ENCODE data around the gene EPHA4.

Gene EPHA4

DNA sequence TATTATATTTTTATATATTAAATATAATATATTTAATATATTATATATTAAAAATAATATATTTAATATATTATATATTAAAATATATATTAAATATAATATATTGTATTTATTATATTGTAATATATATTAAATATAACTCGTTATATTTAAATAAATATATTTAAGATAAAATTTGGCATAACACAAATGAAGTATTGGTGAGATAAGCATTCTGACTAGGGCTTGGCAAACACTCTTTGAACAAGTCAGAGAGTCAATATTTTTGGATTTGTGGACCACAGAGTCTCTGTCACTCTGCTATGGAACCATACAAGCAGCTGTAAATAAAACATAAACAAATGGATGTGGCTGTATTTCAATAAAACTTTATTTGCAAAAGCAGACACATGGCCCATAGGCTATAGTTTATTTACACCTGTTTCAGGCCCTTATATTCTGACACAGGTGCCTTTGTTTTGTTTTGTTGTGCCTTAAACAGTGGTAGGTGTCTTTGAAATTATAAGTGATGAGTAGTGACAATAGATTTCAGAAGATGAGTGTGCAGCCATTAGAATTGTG is 190.1 kb downstream of the EPHA4 start:
- Histone ChIP-seq H3K36me3 (ENCODE audit: insufficient read depth, low read length) (no peaks in the 10 kb centered on the region), H3K4me1 (ENCODE audit: insufficient read depth, low read length, poor library complexity, severe bottlenecking) (peaks cover 11% of the 10 kb centered on the region), H3K79me2 (ENCODE audit: insufficient read depth, low read length) (no peaks in the 10 kb centered on the region), H3K27me3 (ENCODE audit: insufficient read depth, low read length, poor library complexity, severe bottlenecking) (no peaks in the 10 kb centered on the region), H3K9me3 (ENCODE audit: insufficient read depth, low read depth, low read length) (no peaks in the 10 kb centered on the region), H4K20me1 (ENCODE audit: insufficient read depth, low read length, poor library complexity, severe bottlenecking) (no peaks in the 10 kb centered on the region), H3K4me3 (ENCODE audit: low read length, poor library complexity, severe bottlenecking) (no peak overlapping the region), H3K9me2 (replicated peaks; ENCODE audit: low read depth, low read length) (no peaks in the 10 kb centered on the region), H3K9ac (ENCODE audit: low read depth, low read length, poor library complexity, severe bottlenecking) (no peak overlapping the region), H3F3A (ENCODE audit: low read depth) (no peaks in the 10 kb centered on the region), H2AFZ (ENCODE audit: low read length) (no peak overlapping the region), H3K4me2 (ENCODE audit: low read depth, low read length, poor library complexity, severe bottlenecking) (no peak overlapping the region)
- TF ChIP-seq, protein P1, sequence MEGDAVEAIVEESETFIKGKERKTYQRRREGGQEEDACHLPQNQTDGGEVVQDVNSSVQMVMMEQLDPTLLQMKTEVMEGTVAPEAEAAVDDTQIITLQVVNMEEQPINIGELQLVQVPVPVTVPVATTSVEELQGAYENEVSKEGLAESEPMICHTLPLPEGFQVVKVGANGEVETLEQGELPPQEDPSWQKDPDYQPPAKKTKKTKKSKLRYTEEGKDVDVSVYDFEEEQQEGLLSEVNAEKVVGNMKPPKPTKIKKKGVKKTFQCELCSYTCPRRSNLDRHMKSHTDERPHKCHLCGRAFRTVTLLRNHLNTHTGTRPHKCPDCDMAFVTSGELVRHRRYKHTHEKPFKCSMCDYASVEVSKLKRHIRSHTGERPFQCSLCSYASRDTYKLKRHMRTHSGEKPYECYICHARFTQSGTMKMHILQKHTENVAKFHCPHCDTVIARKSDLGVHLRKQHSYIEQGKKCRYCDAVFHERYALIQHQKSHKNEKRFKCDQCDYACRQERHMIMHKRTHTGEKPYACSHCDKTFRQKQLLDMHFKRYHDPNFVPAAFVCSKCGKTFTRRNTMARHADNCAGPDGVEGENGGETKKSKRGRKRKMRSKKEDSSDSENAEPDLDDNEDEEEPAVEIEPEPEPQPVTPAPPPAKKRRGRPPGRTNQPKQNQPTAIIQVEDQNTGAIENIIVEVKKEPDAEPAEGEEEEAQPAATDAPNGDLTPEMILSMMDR (conservative IDR thresholded peaks at IDR 0.05; ENCODE audit: low read length): no peak
- no peak for TF ChIP-seq EZH2phosphoT487 (IDR thresholded peaks at IDR 0.05; ENCODE audit: borderline replicate concordance)

DNA sequence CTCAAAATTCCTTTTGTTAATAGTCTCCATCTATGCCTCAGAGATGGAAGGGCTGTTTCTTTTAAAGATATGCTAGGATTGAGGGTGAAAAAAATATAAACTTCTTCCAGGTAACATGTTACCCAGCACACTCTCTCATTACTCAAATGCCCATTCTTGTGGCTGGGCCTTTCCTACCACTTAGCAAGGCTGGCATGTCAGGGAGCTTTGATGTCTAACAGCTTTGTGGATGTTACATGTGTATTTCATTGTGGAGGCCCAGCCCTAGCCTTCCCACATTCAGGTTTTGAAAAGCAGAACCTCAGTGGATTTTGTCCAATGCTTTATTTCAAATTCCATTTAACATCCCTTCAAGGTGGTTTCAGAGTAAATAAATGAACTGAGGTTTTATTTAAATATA is 191.4 kb downstream of the EPHA4 start:
- TF ChIP-seq, protein P1 (conservative IDR thresholded peaks at IDR 0.05; ENCODE audit: low read length): no peak
- TF ChIP-seq EZH2phosphoT487 (IDR thresholded peaks at IDR 0.05; ENCODE audit: borderline replicate concordance): no peak
- H3K79me2 ChIP-seq (ENCODE audit: insufficient read depth, low read length): no peaks in the 10 kb centered on the region
- H3K9ac ChIP-seq (ENCODE audit: low read depth, low read length, poor library complexity, severe bottlenecking): no peak overlapping the region
- no peaks in the 10 kb centered on the region for H3K9me2 ChIP-seq (replicated peaks; ENCODE audit: low read depth, low read length)
- H3K4me1 ChIP-seq (ENCODE audit: insufficient read depth, low read length, poor library complexity, severe bottlenecking): peaks cover 11% of the 10 kb centered on the region
- no peaks in the 10 kb centered on the region for H3K36me3 ChIP-seq (ENCODE audit: insufficient read depth, low read length)
- no peaks in the 10 kb centered on the region for H3K27me3 ChIP-seq (ENCODE audit: insufficient read depth, low read length, poor library complexity, severe bottlenecking)
- no peak overlapping the region for H3K4me2 ChIP-seq (ENCODE audit: low read depth, low read length, poor library complexity, severe bottlenecking)
- no peaks in the 10 kb centered on the region for H3K9me3 ChIP-seq (ENCODE audit: insufficient read depth, low read depth, low read length)
- H4K20me1 ChIP-seq (ENCODE audit: insufficient read depth, low read length, poor library complexity, severe bottlenecking): no peaks in the 10 kb centered on the region
- no peaks in the 10 kb centered on the region for H3F3A ChIP-seq (ENCODE audit: low read depth)
- no peak overlapping the region for H3K4me3 ChIP-seq (ENCODE audit: low read length, poor library complexity, severe bottlenecking)
- H2AFZ ChIP-seq (ENCODE audit: low read length): peak overlapping the region; percentile 39; the same call in 1 of the 2 replicates

DNA sequence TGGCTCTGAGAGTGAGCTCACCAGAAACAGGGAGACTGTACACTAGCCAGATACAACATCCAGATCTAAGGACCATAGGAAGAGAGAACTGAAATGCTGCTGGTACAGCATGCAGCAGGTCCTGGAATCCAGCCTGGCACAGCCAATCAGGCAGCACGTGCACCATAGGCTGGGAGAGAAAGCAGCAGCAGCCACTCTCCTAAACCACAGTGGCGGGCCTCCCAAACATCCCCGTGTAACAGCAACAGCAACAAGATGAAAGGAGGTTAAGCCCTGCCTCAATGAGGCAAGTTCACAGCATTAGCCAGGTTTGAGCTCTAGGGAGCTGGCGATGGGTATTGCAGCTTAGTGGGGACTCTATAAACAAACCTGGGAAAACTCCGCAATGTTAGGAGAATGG is 192.0 kb downstream of the EPHA4 start:
- no peaks in the 10 kb centered on the region for H3K27me3 ChIP-seq (ENCODE audit: insufficient read depth, low read length, poor library complexity, severe bottlenecking)
- no peaks in the 10 kb centered on the region for H3K9me2 ChIP-seq (replicated peaks; ENCODE audit: low read depth, low read length)
- H3K79me2 ChIP-seq (ENCODE audit: insufficient read depth, low read length): no peaks in the 10 kb centered on the region
- no peak overlapping the region for H3K9ac ChIP-seq (ENCODE audit: low read depth, low read length, poor library complexity, severe bottlenecking)
- no peaks in the 10 kb centered on the region for H3F3A ChIP-seq (ENCODE audit: low read depth)
- no peak overlapping the region for H3K4me2 ChIP-seq (ENCODE audit: low read depth, low read length, poor library complexity, severe bottlenecking)
- H4K20me1 ChIP-seq (ENCODE audit: insufficient read depth, low read length, poor library complexity, severe bottlenecking): no peaks in the 10 kb centered on the region
- no peaks in the 10 kb centered on the region for H3K9me3 ChIP-seq (ENCODE audit: insufficient read depth, low read depth, low read length)
- H2AFZ ChIP-seq (ENCODE audit: low read length): peak overlapping the region; percentile 13; the same call in 1 of the 2 replicates
- H3K4me1 ChIP-seq (ENCODE audit: insufficient read depth, low read length, poor library complexity, severe bottlenecking): peaks cover 11% of the 10 kb centered on the region
- no peaks in the 10 kb centered on the region for H3K36me3 ChIP-seq (ENCODE audit: insufficient read depth, low read length)
- TF ChIP-seq, protein P1 (conservative IDR thresholded peaks at IDR 0.05; ENCODE audit: low read length): no peak
- H3K4me3 ChIP-seq (ENCODE audit: low read length, poor library complexity, severe bottlenecking): no peak overlapping the region

Measured in Loucy (cell line).